Neutrophil (primary cell): ENCODE results near the gene TRIM26.

Experiments
- H3K27ac ChIP-seq: fragments of 200-600 bp; sonication (generic); 2 replicates; pipeline ENCODE4 v1.5.1; 2016; ENCODE audit warnings: mild to moderate bottlenecking, moderate library complexity
- H3K27me3 ChIP-seq: fragments of 200-600 bp; sonication (generic); 2 replicates; pipeline ENCODE4 v1.6.0; 2016; ENCODE audit warnings: mild to moderate bottlenecking
- H3K36me3 ChIP-seq: fragments of 200-600 bp; sonication (generic); 2 replicates; pipeline ENCODE4 v1.5.1; 2017
- H3K4me1 ChIP-seq, 2 experiments: fragments of 200-600 bp in 1 of 2; sonication (generic) in 1 of 2; 1 replicate in 1 of 2; 2 replicates in 1 of 2; pipeline versions ENCODE4 v1.5.1 to v1.6.1; 2013 to 2016; ENCODE audit warnings: low read depth in 1 of 2, low read length in 1 of 2, mild to moderate bottlenecking in 1 of 2, moderate library complexity in 1 of 2; ENCODE audit not compliant: control insufficient read depth in 1 of 2, insufficient read depth in 1 of 2
- H3K4me3 ChIP-seq, 2 experiments: fragments of 200-600 bp in 1 of 2; sonication (generic) in 1 of 2; 1 replicate in 1 of 2; 2 replicates in 1 of 2; pipeline ENCODE4 v1.5.1; 2013 to 2016; ENCODE audit warnings: low read depth in 1 of 2, low read length in 1 of 2, mild to moderate bottlenecking in 1 of 2, moderate library complexity in 1 of 2
- H3K9me3 ChIP-seq: fragments of 200-600 bp; sonication (generic); 2 replicates; pipeline ENCODE4 v1.5.1; 2016
- CTCF ChIP-seq: fragments of 200-600 bp; sonication (generic); IDR thresholded peaks from 2 replicates; pipeline ENCODE4 v1.5.1; 2016; ENCODE audit warnings: antibody characterized with exemption

The TRIM26 gene

GRCh38 chr6:30198166-30199084 is 14.8 kb downstream of the TRIM26 start:
- no peak for TF ChIP-seq CTCF
- H3K4me1 ChIP-seq, result peaks cover 30 to 32% of the 10 kb centered on the region in 2 experiments
- peaks cover 58% of the 10 kb centered on the region for H3K36me3 ChIP-seq
- no peak overlapping the region for H3K27ac ChIP-seq
- no peaks in the 10 kb centered on the region for H3K9me3 ChIP-seq
- no peaks in the 10 kb centered on the region for H3K27me3 ChIP-seq
- no peak overlapping the region for H3K4me3 ChIP-seq

GRCh38 chr6:30196376-30196775 is 16.8 kb downstream of the TRIM26 start:
- Histone ChIP-seq H3K27ac (no peak overlapping the region), H3K4me3 (no peak overlapping the region), H3K36me3 (peaks cover 75% of the 10 kb centered on the region), H3K9me3 (no peaks in the 10 kb centered on the region), H3K27me3 (no peaks in the 10 kb centered on the region), H3K4me1 (peaks cover 12% of the 10 kb centered on the region in 2 experiments)
- TF ChIP-seq CTCF, result no peak

- H3K36me3 ChIP-seq, result peaks cover 78% of the 10 kb centered on the region
- no peak for TF ChIP-seq CTCF
- peaks cover 8% of the 10 kb centered on the region in 2 experiments for H3K4me1 ChIP-seq
- no peak overlapping the region for H3K27ac ChIP-seq
- no peaks in the 10 kb centered on the region for H3K27me3 ChIP-seq
- H3K9me3 ChIP-seq, result no peaks in the 10 kb centered on the region
- no peak overlapping the region for H3K4me3 ChIP-seq
Observed at GRCh38 chr6:30195951-30196350, 17.3 kb downstream of the TRIM26 start.

- peaks cover 88% of the 10 kb centered on the region for H3K36me3 ChIP-seq
- H3K27ac ChIP-seq, result no peak overlapping the region
- H3K4me1 ChIP-seq, result no peaks in the 10 kb centered on the region
- no peaks in the 10 kb centered on the region for H3K27me3 ChIP-seq
- TF ChIP-seq CTCF, result no peak
- no peak overlapping the region for H3K4me3 ChIP-seq
- H3K9me3 ChIP-seq, result no peaks in the 10 kb centered on the region
Observed at GRCh38 chr6:30194797-30195690, 18.2 kb downstream of the TRIM26 start.

GRCh38 chr6:30192076-30192475 is 21.1 kb downstream of the TRIM26 start:
- no peaks in the 10 kb centered on the region for H3K4me1 ChIP-seq
- peaks cover 91% of the 10 kb centered on the region for H3K36me3 ChIP-seq
- H3K27me3 ChIP-seq, result no peaks in the 10 kb centered on the region
- TF ChIP-seq CTCF, result no peak
- no peak overlapping the region for H3K27ac ChIP-seq
- H3K4me3 ChIP-seq, result no peak overlapping the region
- H3K9me3 ChIP-seq, result no peaks in the 10 kb centered on the region
